ENCODE results near the gene SHPK. TPM values are rescaled to one million over a fixed set of nuclear protein-coding genes. Genes with fewer than 3 reads are reported as not detected.

SHPK gene
- total RNA-seq, 1 donor from 2014 or later, result 21.8 TPM

GRCh38 chr17:3635474-3636153 is 436 bp downstream of the SHPK start:
- H3K27ac Mint-ChIP-seq (ENCODE audit: unreplicated experiment), result no peak overlapping the region
- peak overlapping the region; percentile 99 for H3K4me3 Mint-ChIP-seq
- TF ChIP-seq, protein P1, sequence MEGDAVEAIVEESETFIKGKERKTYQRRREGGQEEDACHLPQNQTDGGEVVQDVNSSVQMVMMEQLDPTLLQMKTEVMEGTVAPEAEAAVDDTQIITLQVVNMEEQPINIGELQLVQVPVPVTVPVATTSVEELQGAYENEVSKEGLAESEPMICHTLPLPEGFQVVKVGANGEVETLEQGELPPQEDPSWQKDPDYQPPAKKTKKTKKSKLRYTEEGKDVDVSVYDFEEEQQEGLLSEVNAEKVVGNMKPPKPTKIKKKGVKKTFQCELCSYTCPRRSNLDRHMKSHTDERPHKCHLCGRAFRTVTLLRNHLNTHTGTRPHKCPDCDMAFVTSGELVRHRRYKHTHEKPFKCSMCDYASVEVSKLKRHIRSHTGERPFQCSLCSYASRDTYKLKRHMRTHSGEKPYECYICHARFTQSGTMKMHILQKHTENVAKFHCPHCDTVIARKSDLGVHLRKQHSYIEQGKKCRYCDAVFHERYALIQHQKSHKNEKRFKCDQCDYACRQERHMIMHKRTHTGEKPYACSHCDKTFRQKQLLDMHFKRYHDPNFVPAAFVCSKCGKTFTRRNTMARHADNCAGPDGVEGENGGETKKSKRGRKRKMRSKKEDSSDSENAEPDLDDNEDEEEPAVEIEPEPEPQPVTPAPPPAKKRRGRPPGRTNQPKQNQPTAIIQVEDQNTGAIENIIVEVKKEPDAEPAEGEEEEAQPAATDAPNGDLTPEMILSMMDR (conservative IDR thresholded peaks at IDR 0.05), result no peak
- H3K9me3 Mint-ChIP-seq, result no peaks in the 10 kb centered on the region
- DNase-seq (ENCODE audit: low read depth, low spot score), result no peak
- H3K4me1 Mint-ChIP-seq, result peaks cover 33% of the 10 kb centered on the region
- peaks cover 2% of the 10 kb centered on the region for H3K36me3 Mint-ChIP-seq (ENCODE audit: low read depth)
- no peaks in the 10 kb centered on the region for H3K27me3 Mint-ChIP-seq (ENCODE audit: low read depth)

GRCh38 chr17:3632287-3632686 is 3.8 kb downstream of the SHPK start:
- Mint-ChIP-seq H3K27me3 (ENCODE audit: low read depth) (no peaks in the 10 kb centered on the region), H3K36me3 (ENCODE audit: low read depth) (peaks cover 10% of the 10 kb centered on the region), H3K4me1 (peaks cover 19% of the 10 kb centered on the region), H3K9me3 (no peaks in the 10 kb centered on the region), H3K4me3 (peak overlapping the region; percentile 51), H3K27ac (ENCODE audit: unreplicated experiment) (no peak overlapping the region)
- TF ChIP-seq, protein P1 (conservative IDR thresholded peaks at IDR 0.05), result no peak
- no peak for DNase-seq (ENCODE audit: low read depth, low spot score)

GRCh38 chr17:3630781-3631180 is 5.3 kb downstream of the SHPK start:
- Mint-ChIP-seq H3K4me3 (no peak overlapping the region), H3K9me3 (no peaks in the 10 kb centered on the region), H3K27ac (ENCODE audit: unreplicated experiment) (no peak overlapping the region), H3K4me1 (peaks cover 16% of the 10 kb centered on the region), H3K27me3 (ENCODE audit: low read depth) (no peaks in the 10 kb centered on the region), H3K36me3 (ENCODE audit: low read depth) (peaks cover 18% of the 10 kb centered on the region)
- DNase-seq (ENCODE audit: low read depth, low spot score), result no peak
- TF ChIP-seq, protein P1 (conservative IDR thresholded peaks at IDR 0.05), result no peak

- peaks cover 4% of the 10 kb centered on the region for H3K4me1 Mint-ChIP-seq
- no peak overlapping the region for H3K27ac Mint-ChIP-seq (ENCODE audit: unreplicated experiment)
- H3K27me3 Mint-ChIP-seq (ENCODE audit: low read depth), result no peaks in the 10 kb centered on the region
- TF ChIP-seq, protein P1 (conservative IDR thresholded peaks at IDR 0.05), result no peak
- no peaks in the 10 kb centered on the region for H3K9me3 Mint-ChIP-seq
- H3K36me3 Mint-ChIP-seq (ENCODE audit: low read depth), result peaks cover 19% of the 10 kb centered on the region
- DNase-seq (ENCODE audit: low read depth, low spot score), result no peak
- H3K4me3 Mint-ChIP-seq, result no peak overlapping the region
Observed at GRCh38 chr17:3627769-3628167, 8.3 kb downstream of the SHPK start.

DNA sequence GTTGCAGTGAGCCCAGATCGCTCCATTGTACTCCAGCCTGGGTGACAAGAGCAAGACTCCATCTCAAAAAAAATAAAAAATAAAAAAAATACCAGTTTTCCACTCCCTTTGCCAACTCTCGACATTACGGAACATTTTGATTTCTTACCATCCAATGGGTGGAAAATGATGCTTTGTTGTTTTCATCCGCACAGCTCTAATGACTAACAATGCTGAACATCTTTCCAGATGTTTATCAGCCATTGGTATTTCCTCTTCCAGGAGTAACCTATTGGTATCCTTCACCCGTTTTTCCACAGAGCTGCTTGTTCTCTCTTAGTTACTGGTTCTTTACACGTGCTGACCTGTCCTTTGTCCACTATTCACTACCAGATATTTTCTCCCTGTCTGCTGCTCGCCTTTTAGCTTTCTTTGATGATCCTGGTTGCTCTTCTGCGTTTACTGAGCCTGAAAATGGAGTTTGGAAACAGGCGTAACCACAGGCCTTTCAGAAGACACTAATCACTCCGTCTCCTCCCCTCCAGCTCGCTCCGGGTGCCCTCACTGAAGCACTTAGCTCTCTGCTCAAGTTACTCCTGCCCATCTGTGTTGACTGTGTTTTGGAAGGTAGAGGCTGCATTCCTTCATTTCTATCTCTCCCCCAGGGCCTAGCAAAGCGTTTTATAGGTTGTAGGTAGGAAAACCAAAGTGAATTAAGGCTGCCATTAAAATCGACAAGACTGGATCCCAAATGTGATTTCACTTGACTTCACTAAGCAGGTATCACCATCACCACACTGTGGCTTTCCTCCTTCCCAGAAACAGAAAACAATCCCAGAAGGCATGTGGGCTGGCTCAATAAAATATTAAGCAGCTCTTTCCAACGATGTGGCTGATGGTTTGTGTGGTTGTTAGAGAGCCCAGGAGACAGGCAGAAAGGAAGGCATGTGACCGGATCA is 8.9 kb downstream of the SHPK start:
- TF ChIP-seq, protein P1 (conservative IDR thresholded peaks at IDR 0.05), result no peak
- Mint-ChIP-seq H3K27me3 (ENCODE audit: low read depth) (no peaks in the 10 kb centered on the region), H3K36me3 (ENCODE audit: low read depth) (peaks cover 19% of the 10 kb centered on the region), H3K4me1 (no peaks in the 10 kb centered on the region), H3K9me3 (no peaks in the 10 kb centered on the region), H3K4me3 (no peak overlapping the region), H3K27ac (ENCODE audit: unreplicated experiment) (peak overlapping the region; percentile 7)
- DNase-seq (ENCODE audit: low read depth, low spot score), result no peak

Data from neural crest cell (in vitro differentiated cells).